ENCODE results near the gene ESRRG. TPM values are rescaled to one million over a fixed set of nuclear protein-coding genes. Genes with fewer than 3 reads are reported as not detected.

The ESRRG gene
- polyA plus RNA-seq, 1 donor from 2014 or later, result 3.7 TPM

- Histone ChIP-seq H4K20me1 (ENCODE audit: insufficient read depth) (no peaks in the 10 kb centered on the region), H3F3A (ENCODE audit: insufficient read depth, low read length, poor library complexity, severe bottlenecking) (no peaks in the 10 kb centered on the region), H3K27me3 (ENCODE audit: insufficient read depth, low read depth, low read length) (no peaks in the 10 kb centered on the region), H3K9me2 (ENCODE audit: insufficient read depth, low read length) (no peaks in the 10 kb centered on the region), H3K27ac (ENCODE audit: low read length) (no peak overlapping the region), H2AFZ (ENCODE audit: low read depth, low read length) (no peak overlapping the region), H3K4me3 (ENCODE audit: low read length) (no peak overlapping the region), H3K4me2 (ENCODE audit: low read length) (no peak overlapping the region), H3K79me2 (replicated peaks; ENCODE audit: insufficient read depth, low read length) (no peaks in the 10 kb centered on the region), H3K36me3 (ENCODE audit: insufficient read depth, low read length) (no peaks in the 10 kb centered on the region), H3K9ac (ENCODE audit: low read length) (no peak overlapping the region), H3K9me3 (ENCODE audit: low read length) (no peaks in the 10 kb centered on the region)
- TF ChIP-seq RAD21 (conservative IDR thresholded peaks at IDR 0.05) (no peak), CTCF (IDR thresholded peaks at IDR 0.05; ENCODE audit: poor library complexity, severe bottlenecking) (no peak), MXI1 (conservative IDR thresholded peaks at IDR 0.05; ENCODE audit: poor library complexity, severe bottlenecking) (no peak), EP300 (conservative IDR thresholded peaks at IDR 0.05; ENCODE audit: poor library complexity, severe bottlenecking) (no peak), EZH2 (IDR thresholded peaks at IDR 0.05; ENCODE audit: borderline replicate concordance, insufficient read depth, low read length, poor library complexity, severe bottlenecking) (no peak)
Measured at GRCh38 chr1:216587715-216588114, 135.5 kb downstream of the ESRRG start.

- Histone ChIP-seq H3K9ac (ENCODE audit: low read length) (no peak overlapping the region), H3K4me3 (ENCODE audit: low read length) (no peak overlapping the region), H4K20me1 (ENCODE audit: insufficient read depth) (no peaks in the 10 kb centered on the region), H3K4me2 (ENCODE audit: low read length) (no peak overlapping the region), H3F3A (ENCODE audit: insufficient read depth, low read length, poor library complexity, severe bottlenecking) (no peaks in the 10 kb centered on the region), H3K9me2 (ENCODE audit: insufficient read depth, low read length) (no peaks in the 10 kb centered on the region), H3K9me3 (ENCODE audit: low read length) (no peaks in the 10 kb centered on the region), H3K79me2 (replicated peaks; ENCODE audit: insufficient read depth, low read length) (no peaks in the 10 kb centered on the region), H3K27ac (ENCODE audit: low read length) (no peak overlapping the region), H3K27me3 (ENCODE audit: insufficient read depth, low read depth, low read length) (no peaks in the 10 kb centered on the region), H3K36me3 (ENCODE audit: insufficient read depth, low read length) (no peaks in the 10 kb centered on the region), H2AFZ (ENCODE audit: low read depth, low read length) (no peak overlapping the region)
- no peak for TF ChIP-seq POLR2AphosphoS5 (IDR thresholded peaks at IDR 0.05)
- TF ChIP-seq SMC3 (conservative IDR thresholded peaks at IDR 0.05; ENCODE audit: poor library complexity), result no peak
- TF ChIP-seq TAF1 (IDR thresholded peaks at IDR 0.05; ENCODE audit: low read depth), result no peak
- no peak for TF ChIP-seq EZH2 (IDR thresholded peaks at IDR 0.05; ENCODE audit: borderline replicate concordance, insufficient read depth, low read length, poor library complexity, severe bottlenecking)
- TF ChIP-seq EP300 (conservative IDR thresholded peaks at IDR 0.05; ENCODE audit: poor library complexity, severe bottlenecking), result no peak
- TF ChIP-seq REST (IDR thresholded peaks at IDR 0.05; ENCODE audit: borderline replicate concordance), result no peak
- no peak for TF ChIP-seq RAD21 (conservative IDR thresholded peaks at IDR 0.05)
- no peak for TF ChIP-seq MXI1 (conservative IDR thresholded peaks at IDR 0.05; ENCODE audit: poor library complexity, severe bottlenecking)
- no peak for TF ChIP-seq CTCF (IDR thresholded peaks at IDR 0.05; ENCODE audit: poor library complexity, severe bottlenecking)
Measured at GRCh38 chr1:216582151-216582550, 141.1 kb downstream of the ESRRG start.
